KG1 (cell line): ENCODE measurements around the gene MPND.

Experiments
- DNase-seq: peaks from one replicate; lab custom pipeline; 2025; lab: John Stamatoyannopoulos, UW

The MPND gene, protein sequence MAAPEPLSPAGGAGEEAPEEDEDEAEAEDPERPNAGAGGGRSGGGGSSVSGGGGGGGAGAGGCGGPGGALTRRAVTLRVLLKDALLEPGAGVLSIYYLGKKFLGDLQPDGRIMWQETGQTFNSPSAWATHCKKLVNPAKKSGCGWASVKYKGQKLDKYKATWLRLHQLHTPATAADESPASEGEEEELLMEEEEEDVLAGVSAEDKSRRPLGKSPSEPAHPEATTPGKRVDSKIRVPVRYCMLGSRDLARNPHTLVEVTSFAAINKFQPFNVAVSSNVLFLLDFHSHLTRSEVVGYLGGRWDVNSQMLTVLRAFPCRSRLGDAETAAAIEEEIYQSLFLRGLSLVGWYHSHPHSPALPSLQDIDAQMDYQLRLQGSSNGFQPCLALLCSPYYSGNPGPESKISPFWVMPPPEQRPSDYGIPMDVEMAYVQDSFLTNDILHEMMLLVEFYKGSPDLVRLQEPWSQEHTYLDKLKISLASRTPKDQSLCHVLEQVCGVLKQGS

DNA sequence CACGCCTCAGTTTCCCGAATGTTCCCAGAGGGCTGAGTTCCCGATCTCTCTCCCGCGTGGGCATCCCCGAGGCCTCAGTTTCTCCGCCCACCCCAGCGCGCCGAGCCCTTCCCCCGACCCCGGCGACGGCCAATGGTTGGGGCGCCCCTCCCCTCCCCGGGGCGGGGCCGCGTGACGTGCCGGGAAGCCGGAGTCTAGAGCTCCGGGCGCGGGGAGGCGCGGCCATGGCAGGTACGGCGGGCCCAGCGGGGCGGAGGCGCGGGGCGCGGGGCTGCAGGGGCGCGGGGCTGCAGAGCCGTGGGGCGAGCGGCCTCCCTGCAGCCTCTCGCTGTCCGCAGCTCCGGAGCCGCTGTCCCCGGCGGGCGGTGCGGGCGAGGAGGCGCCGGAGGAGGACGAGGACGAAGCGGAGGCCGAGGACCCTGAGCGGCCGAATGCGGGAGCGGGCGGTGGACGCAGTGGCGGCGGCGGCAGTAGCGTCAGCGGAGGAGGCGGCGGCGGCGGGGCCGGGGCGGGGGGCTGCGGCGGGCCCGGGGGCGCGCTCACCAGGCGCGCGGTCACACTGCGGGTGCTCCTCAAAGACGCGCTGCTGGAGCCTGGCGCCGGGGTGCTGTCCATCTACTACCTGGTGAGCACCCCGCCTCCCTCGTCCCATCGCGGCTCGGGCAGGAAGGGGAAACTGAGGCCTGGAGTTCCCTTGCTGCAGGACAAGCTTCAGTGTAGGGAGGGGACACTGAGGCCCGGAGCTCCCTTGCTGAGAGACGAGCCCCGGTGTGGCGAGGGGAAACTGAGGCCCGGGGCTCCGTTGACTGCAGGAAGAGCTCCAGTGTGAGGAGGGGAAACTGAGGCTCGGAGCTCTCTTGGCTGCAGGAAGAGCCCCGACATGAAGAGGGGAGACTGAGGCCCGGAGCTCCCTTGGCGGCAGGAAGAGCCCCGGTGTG is at the start of gene MPND:
Gene MPND, plus strand, starts transcription at position 193 of the 938 bp plus-strand sequence. Its CDS starts 32 bp downstream, at position 225.
- peak; percentile 74 for DNase-seq

DNA sequence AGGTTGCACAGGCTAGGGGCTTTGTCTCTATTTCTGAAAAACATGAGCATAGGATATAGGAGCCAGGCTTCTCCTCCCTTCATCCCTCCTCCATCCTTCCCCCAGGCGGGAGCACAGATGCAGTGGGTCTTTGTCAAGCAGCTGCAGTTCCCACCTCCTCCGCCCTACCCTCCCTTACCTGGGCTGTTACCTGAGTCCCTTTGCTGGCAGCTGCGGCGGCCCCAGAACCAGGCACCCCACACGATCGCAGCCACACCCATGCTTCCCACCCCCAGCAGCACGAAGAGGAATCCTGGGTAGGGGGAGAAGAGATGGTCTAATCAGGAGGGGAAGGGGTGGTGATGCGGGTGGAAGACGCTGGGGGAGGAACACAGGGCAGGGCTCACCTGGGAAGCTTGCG is 49.0 kb upstream of the MPND start:
- no peak for DNase-seq

DNA sequence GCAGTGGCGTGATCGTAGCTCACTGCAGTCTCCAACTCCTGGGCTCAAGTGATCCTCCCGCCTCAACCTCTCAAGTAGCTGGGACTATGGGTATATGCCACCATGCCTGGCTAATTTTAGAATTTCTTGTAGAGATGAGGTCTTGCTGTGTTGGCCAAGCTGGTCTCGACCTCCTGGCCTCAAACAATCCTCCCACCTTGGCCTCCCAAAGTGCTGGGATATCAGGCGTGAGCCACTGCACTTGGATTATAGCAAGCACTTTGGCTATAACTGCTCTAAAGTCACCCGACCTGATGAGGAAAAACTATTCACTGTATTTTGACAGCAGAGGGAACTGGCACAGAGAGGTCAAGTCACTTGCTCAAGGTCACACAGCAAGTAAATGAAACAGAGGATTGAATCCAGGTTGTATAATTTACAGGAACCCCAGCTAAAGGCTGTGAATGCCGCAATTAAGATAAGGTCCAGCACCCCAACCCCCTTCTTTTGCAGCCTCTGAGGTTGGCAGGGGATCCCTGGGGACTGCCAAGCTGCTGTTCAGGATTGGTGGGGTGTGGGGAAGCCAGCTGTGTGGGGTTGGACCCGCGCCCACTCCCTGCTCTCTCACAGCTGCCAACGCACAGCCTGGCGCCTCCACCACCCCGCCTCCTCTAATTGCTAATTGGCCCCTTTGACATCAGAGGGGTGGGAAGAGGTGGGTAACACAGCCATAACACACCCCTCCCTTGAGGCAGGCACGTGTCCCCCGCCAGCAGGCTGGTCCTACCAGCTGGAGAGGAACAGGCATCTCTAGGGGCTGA is 47.2 kb upstream of the MPND start:
- DNase-seq, result no peak

DNA sequence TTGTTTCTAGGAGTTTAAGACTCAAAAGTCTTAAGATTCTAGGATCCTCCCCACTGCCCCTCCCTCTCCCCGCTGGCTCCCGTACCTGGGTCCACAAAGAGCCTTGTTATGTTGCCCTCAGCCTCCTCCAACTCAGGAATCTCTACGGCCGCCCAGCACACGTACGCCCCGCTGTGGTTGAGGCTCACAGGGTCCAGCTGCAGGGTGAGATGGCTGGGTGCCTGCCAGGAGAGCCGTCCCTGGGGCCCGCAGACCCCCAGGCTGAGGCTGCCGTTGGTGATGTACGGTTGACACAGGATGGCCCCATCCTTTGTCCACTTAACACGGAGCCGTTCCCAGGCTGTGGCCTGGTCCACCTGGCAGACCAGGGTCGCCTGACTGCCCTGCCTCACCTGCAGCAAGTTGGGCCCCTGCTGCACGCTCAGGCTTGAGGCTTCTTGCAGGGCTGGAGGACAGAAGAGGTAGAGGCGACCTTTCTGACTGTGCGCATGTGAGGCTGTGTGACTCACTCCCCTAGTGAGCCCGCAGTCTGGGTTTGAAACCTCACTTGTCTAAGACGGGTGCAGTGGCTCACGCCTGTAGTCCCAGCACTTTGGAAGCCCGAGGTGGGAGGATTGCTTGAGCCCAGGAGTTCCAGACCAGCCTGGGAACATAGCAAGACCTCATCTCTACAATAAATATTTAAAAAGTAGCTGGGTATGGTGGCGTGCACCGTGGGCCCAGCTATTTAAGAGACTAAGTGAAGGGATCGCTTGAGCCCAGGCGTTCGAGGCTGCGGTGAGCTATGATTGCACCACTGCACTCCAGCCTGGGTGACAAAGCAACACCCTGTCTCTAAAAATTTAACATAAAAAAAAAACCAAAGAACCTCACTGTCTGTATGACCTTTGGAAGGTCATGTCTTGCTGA is 45.2 kb upstream of the MPND start:
- no peak for DNase-seq

DNA sequence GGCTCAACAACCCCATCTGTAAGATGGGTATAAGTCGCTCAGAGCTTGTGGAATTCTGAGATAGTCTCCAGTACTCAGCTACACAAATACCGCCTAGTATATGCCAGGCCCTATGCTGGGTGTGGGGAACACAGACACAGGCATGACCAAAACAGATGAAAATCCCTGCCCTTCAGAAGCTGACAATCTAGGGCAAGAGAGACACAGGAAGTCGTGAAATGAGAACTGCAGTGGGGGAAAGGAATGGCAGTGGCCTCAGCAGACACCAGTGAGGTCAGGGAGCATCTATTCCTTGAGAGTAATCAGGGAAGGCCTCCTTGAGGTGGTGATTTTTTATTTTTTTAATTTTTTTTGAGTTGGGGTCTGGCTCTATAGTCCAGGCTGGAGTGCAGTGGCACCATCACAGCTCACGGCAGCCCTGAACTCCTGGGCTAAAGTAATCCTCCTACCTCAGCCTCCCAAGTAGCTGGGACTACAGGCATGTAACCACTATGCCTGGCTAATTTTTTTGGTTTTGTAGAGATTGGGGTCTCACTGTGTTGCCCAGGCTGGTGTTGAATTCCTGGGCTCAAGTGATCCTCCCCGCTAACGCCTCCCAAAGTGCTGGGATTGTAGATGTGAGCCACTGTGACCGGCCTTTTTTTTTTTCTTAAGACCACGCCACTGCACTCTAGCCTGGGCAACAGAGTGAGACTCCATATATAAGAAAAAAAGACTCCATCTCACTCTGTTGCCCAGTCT is 44.4 kb upstream of the MPND start:
- no peak for DNase-seq

DNA sequence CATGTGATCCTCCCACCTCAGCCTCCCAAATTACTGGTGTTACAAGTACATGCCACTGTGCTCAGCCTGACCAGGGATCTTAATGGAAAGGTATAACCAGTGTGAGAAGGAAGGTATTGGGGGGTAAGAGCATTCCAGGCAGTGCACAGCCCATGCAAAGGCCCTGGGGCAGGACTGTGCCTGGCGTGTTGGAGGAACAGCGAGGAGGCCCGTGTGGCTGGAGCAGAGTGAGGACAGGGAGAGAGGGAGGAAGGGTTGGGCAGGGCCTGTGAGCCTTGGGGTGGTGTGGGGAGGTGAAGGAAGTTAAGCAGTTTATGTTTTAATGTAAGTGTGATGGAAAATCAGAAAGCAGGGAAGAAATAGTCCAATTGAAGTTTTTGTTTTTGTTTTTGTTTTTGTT is 42.8 kb upstream of the MPND start:
- DNase-seq, result no peak

- DNase-seq, result no peak
Observed at GRCh38 chr19:4301590-4302242, 41.6 kb upstream of the MPND start.

GRCh38 chr19:4302243-4302640 is 41.1 kb upstream of the MPND start, which contains the start of gene TMIGD2:
Gene TMIGD2, minus strand, starts transcription at chr19:4302389. Its CDS starts 4 bp downstream, at chr19:4302385.
- no peak for DNase-seq

DNA sequence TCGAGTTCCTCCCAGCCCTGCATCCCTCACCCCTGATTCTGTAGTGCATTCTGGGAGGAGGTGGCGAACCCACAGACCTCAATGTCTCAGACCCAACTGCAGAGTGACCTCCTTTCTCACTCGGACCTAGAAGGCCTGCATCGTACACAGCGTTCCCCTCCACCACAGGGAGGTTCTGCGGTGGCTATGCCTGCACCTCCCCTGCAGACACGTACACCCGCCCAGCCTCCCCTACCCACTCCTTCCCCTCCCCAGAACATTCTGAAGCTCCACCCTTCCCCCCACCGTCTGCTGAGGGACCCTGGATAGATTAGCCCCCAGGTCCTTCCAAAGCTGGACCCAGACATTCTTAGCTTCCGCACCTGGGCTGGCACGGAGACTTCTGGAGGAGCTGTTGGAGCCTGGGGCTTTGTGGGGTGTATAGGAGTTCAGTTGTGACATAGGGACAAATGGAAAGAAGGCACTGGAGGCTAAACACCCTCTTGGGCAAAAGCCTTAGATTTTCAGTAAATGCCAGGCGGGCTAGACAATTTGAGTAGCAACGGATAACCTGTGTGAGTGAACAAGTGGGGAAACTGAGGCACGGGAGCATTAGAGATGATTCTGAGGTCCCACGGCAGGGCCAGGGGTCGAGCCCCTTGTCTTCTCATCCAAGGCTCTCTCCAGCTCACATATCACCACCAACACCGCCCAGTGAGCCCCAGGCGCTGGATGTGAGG is 39.4 kb upstream of the MPND start:
- no peak for DNase-seq

DNA sequence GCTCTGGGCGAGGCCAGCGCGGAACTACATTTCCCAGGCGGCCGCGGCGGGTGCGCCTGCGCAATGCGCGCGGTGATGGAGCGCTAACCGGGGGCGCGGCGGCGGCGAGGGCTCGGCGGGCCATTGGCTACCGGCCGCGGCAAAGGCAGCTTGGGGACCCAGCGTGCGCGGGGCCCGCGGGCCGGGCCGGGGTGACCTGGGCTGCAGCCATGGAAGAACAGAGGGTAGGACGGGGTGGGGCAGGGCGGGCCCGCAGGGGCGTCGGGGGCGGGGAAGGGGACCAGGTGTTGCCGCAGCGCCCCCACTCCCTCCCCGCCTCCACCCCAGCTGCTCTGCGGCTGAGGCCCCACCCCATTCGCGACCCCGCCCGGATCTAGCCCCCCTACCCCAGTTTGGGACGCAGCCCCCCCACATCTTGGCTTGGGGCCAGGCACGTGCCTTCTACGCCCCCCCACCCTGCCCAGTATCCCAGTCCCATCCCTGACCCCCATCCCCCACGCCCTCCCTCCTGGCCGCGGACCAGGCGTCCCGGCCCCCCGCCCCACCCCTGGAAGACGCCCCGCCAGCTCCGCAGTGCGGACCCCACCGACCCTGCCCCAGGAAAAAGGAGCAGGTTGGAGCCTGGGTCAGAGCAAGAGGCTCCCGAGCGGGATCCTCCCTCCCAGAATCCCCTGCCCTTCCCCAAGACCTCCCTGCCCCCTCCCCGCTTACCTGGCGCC is 38.7 kb upstream of the MPND start, which contains the start of gene FSD1:
Gene FSD1, plus strand, starts transcription at position 61 of the 719 bp plus-strand sequence. Its CDS starts 149 bp downstream, at position 210.
- peak; percentile 12 for DNase-seq

- no peak for DNase-seq
Observed at GRCh38 chr19:4305257-4305612, 38.1 kb upstream of the MPND start.

DNA sequence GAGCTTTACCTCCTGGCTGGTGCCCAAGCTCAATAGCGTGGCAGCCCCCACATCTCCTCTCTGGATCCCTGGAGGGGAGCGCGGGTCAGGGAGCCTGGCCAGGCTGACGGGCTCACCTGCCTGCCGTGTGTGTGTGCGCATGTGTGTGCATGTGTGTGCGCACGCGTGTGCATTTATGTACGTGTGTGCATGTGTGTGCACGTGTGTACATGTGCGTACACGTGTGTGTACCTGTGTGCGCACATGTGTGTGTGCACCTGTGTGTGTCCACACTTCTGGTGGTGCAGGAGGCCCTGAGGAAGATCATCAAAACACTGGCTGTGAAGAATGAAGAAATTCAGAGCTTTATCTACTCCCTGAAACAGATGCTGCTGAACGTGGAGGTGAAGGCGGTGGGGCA is 37.7 kb upstream of the MPND start:
- DNase-seq, result no peak

- DNase-seq, result no peak
Observed at GRCh38 chr19:4310247-4311121, 32.9 kb upstream of the MPND start.

DNA sequence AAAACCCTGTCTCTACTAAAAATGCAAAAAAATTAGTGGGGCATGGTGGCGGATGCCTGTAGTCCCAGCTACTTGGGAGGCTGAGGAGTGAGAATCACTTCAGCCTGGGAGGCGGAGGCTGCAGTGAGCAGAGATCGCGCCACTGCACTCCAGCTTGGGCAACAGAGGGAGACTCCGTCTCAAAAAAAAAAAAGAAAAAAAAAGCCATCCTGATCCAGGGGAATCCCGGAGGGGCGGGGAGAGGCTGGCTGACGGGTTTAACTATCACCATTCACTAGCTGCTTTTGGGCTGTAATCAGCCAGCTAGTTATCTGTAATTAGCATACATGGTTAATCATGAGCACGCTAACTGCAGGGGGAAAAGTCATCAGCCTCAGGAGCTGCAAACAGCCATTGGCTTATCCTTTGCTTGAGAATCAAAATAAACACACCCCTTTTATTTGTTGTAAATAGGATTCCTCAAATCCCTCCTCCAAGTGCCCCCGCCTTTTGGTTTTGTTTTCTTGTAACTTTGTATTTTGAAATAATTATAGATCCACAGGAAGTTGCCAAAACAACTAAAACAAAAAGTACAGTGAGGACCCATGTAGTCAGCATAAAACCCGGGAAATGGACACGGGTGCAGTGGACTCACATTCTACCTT is 29.4 kb upstream of the MPND start:
- DNase-seq, result no peak

DNA sequence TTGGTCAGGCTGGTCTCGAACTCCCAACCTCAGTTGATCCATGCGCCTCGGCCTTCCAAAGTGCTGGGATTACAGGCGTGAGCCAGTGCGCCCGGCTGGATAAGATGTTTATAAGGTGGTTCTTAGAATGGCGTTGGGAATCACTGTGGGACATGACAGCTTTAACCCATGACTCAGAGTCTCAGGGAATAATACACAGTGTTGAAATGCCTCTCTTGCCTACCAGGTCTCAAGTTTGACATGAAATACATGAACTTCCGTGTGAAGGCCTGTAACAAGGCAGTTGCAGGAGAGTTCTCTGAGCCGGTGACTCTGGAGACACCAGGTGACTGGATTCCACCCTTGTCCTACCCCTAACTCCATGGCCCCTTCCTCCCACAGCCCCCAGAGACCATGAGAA is 26.4 kb upstream of the MPND start:
- DNase-seq, result no peak

DNA sequence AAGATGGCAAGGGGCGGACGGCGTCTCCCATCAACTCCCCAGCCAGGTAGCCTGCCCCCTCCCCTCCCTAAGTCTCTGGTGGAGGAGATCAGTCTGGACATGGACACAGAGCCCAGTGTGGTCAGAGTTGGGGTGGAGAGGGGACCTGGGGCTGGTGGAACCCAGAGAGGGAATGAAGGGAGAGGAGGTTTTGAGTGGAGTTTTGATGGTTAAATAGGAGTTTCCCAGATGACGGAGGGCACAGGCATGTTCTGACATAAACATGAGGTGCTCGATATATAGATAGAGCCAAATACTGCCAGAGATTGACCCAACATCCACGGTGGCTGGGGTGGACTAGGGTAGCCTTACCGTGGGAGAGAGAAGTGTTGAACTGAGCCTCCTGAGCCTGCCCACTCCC is 24.9 kb upstream of the MPND start:
- DNase-seq, result no peak
